OCI-LY1 (cell line): ENCODE measurements around the gene TTC28.

ENCODE experiments used
- H2AFZ ChIP-seq: fragments of 200-600 bp; sonication (generic), shearing (Covaris generic); 2 replicates; pipeline ENCODE4 v1.6.0; 2014; ENCODE audit warnings: antibody characterized with exemption, mild to moderate bottlenecking, low read length
- H3F3A ChIP-seq: fragments of 200-600 bp; sonication (generic), shearing (Covaris generic); 2 replicates; pipeline ENCODE4 v1.6.0; 2014; ENCODE audit warnings: mild to moderate bottlenecking, antibody characterized with exemption, low read length, moderate library complexity; ENCODE audit not compliant: insufficient read depth
- H3K27ac ChIP-seq: fragments of 200-600 bp; sonication (generic); 2 replicates; pipeline ENCODE4 v1.5.1; 2014; ENCODE audit warnings: low read length, mixed run types, mild to moderate bottlenecking, low read depth; ENCODE audit not compliant: poor library complexity, severe bottlenecking
- H3K27me3 ChIP-seq: fragments of 200-600 bp; sonication (generic); 2 replicates; pipeline ENCODE4 v1.6.0; 2014; ENCODE audit warnings: antibody characterized with exemption, mild to moderate bottlenecking, low read length, moderate library complexity; ENCODE audit not compliant: insufficient read depth
- H3K36me3 ChIP-seq: fragments of 200-600 bp; sonication (generic); 2 replicates; pipeline ENCODE4 v1.6.1; 2014; ENCODE audit warnings: mild to moderate bottlenecking, antibody characterized with exemption, low read length, moderate library complexity, mixed read lengths; ENCODE audit not compliant: insufficient read depth
- H3K4me1 ChIP-seq: fragments of 200-600 bp; sonication (generic); 2 replicates; pipeline ENCODE4 v1.5.1; 2014; ENCODE audit warnings: mild to moderate bottlenecking, low read length, moderate library complexity; ENCODE audit not compliant: insufficient read depth, severe bottlenecking
- H3K4me2 ChIP-seq: fragments of 200-600 bp; sonication (generic), shearing (Covaris generic); 2 replicates; pipeline ENCODE4 v1.6.1; 2014; ENCODE audit warnings: low read length
- H3K4me3 ChIP-seq: fragments of 200-600 bp; sonication (generic); 2 replicates; pipeline ENCODE4 v1.5.1; 2014; ENCODE audit warnings: low read length, low read depth, mild to moderate bottlenecking, mixed read lengths; ENCODE audit not compliant: poor library complexity, severe bottlenecking
- H3K79me2 ChIP-seq: fragments of 200-600 bp; shearing (Covaris generic); 2 replicates; pipeline ENCODE4 v1.6.1; 2016; ENCODE audit warnings: mixed run types, low read length, mixed read lengths; ENCODE audit not compliant: insufficient read depth
- H3K9ac ChIP-seq: fragments of 200-600 bp; sonication (generic), shearing (Covaris generic); 2 replicates; pipeline ENCODE4 v1.6.1; 2014; ENCODE audit warnings: mild to moderate bottlenecking, low read length, mixed read lengths
- H3K9me2 ChIP-seq: fragments of 200-600 bp; sonication (generic), shearing (Covaris generic); 2 replicates; pipeline ENCODE4 v1.6.1; 2014; ENCODE audit warnings: low read depth, mild to moderate bottlenecking, low read length, mixed read lengths
- H3K9me3 ChIP-seq: fragments of 200-600 bp; shearing (Covaris generic); 2 replicates; pipeline ENCODE4 v1.6.1; 2014; ENCODE audit warnings: low read length, mixed read lengths
- H4K20me1 ChIP-seq: fragments of 200-600 bp; sonication (generic), shearing (Covaris generic); 2 replicates; pipeline ENCODE4 v1.6.0; 2016; ENCODE audit warnings: mild to moderate bottlenecking, low read length; ENCODE audit not compliant: insufficient read depth
- EZH2 ChIP-seq: fragments of 200-600 bp; sonication (generic), shearing (Covaris generic); IDR thresholded peaks from 2 replicates; pipeline ENCODE4 v1.8.0; 2017; ENCODE audit warnings: borderline replicate concordance, mixed run types, mild to moderate bottlenecking, antibody characterized with exemption, low read length, moderate library complexity, mixed read lengths
- TF ChIP-seq, protein P1 (sequence below): fragments of 200-600 bp; sonication (generic), shearing (Covaris generic); IDR thresholded peaks from 2 replicates; pipeline ENCODE4 v1.5.1; 2017; ENCODE audit warnings: mild to moderate bottlenecking, antibody characterized with exemption, low read length, moderate library complexity, mixed read lengths

Gene TTC28

DNA sequence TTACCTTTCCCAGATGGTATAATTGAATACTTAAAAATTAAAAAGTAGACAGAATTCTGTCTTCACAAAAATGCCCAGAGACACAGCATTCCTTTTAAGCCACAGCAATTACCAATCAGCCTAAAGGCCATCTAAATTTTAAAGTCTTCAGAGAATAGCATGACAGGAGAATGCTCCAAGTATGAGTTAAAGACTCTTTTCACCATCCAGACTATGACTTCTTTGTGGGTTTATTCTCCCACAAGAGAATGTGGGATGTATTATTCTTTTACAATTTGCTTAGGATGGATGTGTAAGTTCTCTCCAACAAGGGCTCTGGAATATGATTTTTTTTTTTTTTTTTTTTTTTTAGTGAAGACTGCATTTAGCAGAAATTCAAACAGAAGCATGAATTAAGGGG lies 249.9 kb downstream of the TTC28 start:
- no peak for TF ChIP-seq EZH2
- TF ChIP-seq, protein P1, sequence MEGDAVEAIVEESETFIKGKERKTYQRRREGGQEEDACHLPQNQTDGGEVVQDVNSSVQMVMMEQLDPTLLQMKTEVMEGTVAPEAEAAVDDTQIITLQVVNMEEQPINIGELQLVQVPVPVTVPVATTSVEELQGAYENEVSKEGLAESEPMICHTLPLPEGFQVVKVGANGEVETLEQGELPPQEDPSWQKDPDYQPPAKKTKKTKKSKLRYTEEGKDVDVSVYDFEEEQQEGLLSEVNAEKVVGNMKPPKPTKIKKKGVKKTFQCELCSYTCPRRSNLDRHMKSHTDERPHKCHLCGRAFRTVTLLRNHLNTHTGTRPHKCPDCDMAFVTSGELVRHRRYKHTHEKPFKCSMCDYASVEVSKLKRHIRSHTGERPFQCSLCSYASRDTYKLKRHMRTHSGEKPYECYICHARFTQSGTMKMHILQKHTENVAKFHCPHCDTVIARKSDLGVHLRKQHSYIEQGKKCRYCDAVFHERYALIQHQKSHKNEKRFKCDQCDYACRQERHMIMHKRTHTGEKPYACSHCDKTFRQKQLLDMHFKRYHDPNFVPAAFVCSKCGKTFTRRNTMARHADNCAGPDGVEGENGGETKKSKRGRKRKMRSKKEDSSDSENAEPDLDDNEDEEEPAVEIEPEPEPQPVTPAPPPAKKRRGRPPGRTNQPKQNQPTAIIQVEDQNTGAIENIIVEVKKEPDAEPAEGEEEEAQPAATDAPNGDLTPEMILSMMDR: no peak
- no peak overlapping the region for H3K9ac ChIP-seq
- no peak overlapping the region for H3K4me2 ChIP-seq
- no peak overlapping the region for H2AFZ ChIP-seq
- no peaks in the 10 kb centered on the region for H3K9me3 ChIP-seq
- H3K79me2 ChIP-seq: no peaks in the 10 kb centered on the region
- H3F3A ChIP-seq: no peaks in the 10 kb centered on the region
- H4K20me1 ChIP-seq: no peaks in the 10 kb centered on the region
- no peaks in the 10 kb centered on the region for H3K27me3 ChIP-seq
- H3K9me2 ChIP-seq: no peaks in the 10 kb centered on the region
- H3K4me1 ChIP-seq: no peaks in the 10 kb centered on the region
- H3K36me3 ChIP-seq: no peaks in the 10 kb centered on the region
- H3K27ac ChIP-seq: no peak overlapping the region
- H3K4me3 ChIP-seq: no peak overlapping the region

DNA sequence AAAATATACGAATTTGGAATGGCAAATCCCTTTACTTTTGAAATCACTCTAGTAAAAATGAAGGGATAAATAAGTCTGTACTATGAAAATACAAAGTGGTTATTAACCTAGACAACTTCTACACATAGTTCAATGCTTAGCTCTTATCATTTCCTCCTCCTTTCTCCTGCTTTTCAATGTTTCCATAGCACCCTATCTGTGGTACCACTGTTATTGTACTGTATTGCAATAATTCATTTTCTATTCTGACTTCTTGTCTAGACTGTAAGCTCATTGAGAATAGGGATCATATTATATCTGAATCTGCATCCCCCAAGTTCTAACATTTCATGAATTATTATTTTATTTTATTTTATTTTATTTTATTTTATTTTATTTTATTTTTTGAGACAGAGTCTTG lies 251.4 kb downstream of the TTC28 start:
- no peaks in the 10 kb centered on the region for H3F3A ChIP-seq
- no peaks in the 10 kb centered on the region for H3K9me2 ChIP-seq
- no peak overlapping the region for H3K9ac ChIP-seq
- no peaks in the 10 kb centered on the region for H3K79me2 ChIP-seq
- no peaks in the 10 kb centered on the region for H3K27me3 ChIP-seq
- no peaks in the 10 kb centered on the region for H3K4me1 ChIP-seq
- H3K27ac ChIP-seq: no peak overlapping the region
- no peak overlapping the region for H3K4me3 ChIP-seq
- no peaks in the 10 kb centered on the region for H3K36me3 ChIP-seq
- no peak overlapping the region for H2AFZ ChIP-seq
- no peaks in the 10 kb centered on the region for H3K9me3 ChIP-seq
- no peak overlapping the region for H3K4me2 ChIP-seq
- H4K20me1 ChIP-seq: no peaks in the 10 kb centered on the region
- no peak for TF ChIP-seq EZH2
- TF ChIP-seq, protein P1: no peak

DNA sequence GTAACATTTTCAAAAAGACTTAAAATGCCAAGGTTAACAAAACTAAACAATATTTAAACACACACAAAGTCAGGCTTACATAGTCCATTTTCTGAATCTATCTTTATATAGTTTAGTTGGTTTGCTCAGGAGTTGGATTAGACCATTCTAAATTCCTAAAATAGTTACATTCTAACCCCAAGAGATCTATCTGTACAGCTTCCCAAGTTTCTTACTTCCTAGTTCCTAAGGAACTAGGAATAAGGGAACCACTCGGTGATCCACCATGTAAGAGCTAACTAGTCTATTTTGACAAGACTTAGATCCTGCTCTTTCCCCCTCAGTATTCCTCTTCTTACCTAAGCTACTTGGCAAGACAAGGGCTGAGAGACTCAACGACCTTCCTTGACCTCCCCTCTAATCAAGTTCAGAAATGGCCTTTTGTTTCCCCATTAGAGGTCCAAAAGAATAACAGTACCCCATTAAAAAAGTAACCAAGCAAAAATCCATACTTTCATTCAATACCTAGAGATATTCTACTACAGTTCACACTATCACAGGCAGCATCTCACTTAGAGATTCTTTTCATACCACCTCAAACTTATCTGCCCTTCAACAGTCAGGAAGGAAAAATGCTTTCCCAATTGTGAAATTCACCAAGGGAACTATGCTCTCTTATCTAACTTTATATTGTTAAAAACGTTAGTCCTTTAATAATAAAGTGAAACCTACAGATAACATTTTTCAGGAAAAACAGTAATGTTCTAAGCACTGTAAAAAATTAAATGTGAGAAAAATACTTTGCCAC lies 253.1 kb downstream of the TTC28 start:
- Histone ChIP-seq H3K9me2 (no peaks in the 10 kb centered on the region), H3K4me2 (no peak overlapping the region), H3K4me3 (no peak overlapping the region), H3K9ac (no peak overlapping the region), H3K4me1 (no peaks in the 10 kb centered on the region), H3F3A (no peaks in the 10 kb centered on the region), H3K36me3 (no peaks in the 10 kb centered on the region), H3K79me2 (no peaks in the 10 kb centered on the region), H3K27me3 (no peaks in the 10 kb centered on the region), H3K9me3 (no peaks in the 10 kb centered on the region), H4K20me1 (no peaks in the 10 kb centered on the region), H3K27ac (no peak overlapping the region), H2AFZ (no peak overlapping the region)
- TF ChIP-seq, protein P1: no peak
- TF ChIP-seq EZH2: no peak
